Measurements from ENCODE around the gene OR6B2.
"Not testable (repeated sequence)": the region's sequence is repeated elsewhere in the genome, so short reads cannot be mapped to it uniquely, and the experiment has no call there.

OR6B2 gene

DNA sequence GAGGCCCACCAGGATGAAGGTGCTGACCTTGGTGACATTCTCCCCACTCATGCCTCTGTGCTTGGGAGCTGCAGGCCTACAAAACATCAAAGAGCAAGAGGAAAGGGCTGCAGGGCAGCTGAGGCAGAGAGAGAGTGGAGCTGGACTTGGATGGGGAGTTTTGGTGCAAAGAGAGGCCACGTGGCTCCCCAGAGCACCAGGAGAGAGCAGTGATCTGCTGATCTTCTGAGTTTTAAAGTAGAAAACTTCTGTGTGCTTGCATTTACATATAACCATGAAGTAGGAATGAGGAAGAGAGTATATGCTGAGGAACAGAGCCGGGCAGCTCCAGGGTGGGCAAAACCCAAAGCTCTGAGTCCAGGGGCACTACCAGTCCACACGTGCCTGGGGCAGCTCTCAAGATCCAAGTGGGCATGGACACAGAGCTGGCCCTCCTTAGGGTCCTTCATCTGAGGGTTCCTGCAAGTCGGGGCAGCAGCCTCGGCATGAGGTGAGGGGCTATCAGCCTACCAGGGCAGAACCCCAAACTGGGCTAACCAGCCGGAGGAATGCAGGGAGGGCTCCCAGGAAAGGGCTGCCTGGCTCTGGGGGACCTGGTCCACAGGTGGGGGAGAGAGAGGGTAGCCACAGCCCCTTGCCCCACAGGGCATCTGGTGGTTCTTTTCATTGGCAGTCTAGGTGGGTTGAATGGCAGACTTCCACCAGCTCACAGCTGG lies at the start of gene OR6B2:
OR6B2 (minus strand) TSS at position 51 of the 716 bp plus-strand sequence; CDS start at position 51, 0 bp downstream.
- no peak for DNase-seq

DNA sequence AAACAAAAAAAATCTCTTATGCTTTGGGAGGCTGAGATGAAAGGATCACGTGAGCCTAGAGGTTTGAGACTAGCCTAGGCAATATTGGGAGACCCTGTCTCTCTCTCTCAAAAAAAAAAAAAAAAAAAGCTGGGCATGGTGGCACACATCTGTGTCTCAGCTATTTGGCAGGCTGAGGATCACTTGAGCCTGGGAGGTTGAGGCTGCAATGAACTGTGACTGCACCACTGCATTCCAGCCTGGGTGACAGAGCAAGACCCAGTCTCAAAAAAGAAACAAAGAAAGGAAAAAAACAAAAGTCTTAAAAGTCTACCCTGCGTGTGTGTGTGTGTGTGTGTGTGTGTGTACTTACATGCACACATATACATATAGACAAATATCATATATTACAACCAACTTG lies 48.4 kb upstream of the OR6B2 start:
- DNase-seq = no peak

DNA sequence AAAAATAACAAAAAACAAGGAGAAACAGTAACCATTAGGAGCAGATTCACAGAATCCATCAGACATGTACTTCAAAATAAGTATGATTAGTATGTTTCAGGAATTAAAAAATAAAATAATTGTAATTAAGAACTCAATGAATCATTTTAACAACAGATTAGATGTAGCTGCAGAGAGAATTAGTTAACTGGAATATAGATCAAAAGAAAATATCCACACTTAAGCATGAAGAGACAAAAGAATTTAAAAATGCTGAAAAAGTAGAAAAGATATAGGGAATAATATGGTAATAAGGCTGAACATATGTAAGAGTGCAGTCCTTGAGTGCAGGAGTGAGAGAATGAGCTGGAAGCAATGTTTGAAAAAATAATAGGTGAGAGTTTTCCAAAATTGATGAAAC lies 47.2 kb upstream of the OR6B2 start:
- no peak for DNase-seq

DNA sequence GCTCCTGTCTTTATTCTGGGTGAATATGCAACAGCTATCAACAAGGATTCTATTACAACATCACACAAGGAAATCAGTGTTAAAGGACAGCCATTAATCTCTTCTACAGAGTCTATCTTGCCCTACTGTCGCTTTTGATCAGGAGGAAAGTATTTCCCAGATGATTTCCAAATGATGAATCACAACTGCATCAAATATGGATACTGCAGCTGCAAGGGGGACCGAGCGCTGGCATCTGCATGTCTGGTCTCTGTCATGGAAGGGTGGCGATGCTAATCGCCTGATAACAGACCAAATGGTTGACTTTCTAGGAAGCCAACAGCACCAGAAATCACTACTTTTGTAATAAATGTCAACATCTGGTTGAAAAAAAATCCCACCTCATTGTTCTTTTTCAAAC lies 44.3 kb upstream of the OR6B2 start:
- DNase-seq = no peak

DNA sequence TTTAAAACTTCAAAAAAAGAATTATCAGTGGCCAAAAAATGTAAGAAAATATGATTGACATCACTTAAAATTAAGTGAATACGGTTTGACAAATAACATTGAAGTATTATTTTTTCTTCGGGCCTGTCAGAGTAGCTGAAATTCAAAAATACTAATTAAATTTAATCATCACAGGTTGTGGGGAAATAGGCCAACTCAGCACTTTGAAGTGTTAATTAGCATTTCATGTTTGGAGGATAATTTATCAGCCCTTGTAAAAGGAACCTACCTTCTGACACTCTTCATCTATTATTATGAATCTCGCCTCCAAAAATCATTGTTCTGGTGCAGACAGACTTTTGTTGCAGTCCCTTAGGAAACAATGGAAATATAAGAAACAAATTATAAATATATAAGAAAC lies 40.7 kb upstream of the OR6B2 start:
- DNase-seq = no peak

DNA sequence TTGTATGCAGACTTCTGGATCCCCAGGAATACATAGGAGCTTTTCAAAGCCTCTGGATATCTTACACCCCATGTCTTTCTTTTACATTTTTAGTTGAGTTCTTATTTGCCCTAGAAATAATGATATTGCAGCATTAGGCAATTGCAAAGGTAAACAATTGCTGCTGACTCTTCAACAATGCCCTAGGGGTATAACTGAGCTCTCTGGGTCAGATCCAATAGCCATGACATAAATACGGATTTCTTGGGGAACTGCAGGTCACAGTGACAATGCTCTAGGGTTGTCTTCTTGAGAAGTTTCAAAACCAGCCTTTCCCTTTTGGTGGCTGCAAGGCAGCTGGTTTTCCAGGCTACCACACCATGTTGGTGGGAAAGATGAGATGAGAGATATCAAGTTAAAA lies 39.6 kb upstream of the OR6B2 start:
- no peak for DNase-seq

DNA sequence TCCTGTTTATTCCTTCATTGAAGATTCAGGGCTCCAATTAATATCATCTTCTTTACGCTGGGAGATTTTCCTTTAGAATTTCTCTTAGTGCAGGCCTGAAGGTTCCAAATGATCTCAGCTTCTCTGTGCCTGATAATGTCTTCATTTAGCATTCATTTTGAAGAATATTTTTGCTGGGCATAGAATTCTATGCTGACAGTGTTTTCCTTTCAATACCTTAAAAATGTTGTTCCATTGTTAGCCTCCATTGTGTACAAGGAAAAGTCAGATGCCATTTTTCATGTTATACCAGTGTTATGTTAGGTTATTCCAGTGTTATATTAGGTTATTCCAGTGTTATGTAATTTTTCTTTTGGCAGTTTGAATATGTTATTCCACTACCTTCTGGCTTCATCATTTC lies 38.0 kb upstream of the OR6B2 start:
- DNase-seq = no peak

DNA sequence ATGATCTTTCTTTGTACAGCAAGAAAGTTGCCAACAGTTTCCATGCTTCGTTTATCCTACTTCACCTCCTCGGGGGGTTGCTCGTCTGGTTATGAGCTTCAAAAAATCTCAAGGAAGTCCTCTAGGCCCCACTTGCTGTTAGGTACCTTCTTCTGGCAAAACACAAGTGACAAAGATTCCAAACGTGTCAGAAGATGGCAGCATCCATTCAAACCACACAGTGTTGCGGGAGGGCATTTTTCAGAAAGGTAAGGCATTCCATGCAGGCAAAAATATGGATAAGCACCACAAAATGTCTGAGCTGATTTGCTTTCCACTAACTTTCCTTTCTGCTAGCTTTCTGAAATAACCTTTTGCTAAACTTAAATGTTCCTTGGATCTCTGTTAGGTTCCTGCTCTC lies 36.3 kb upstream of the OR6B2 start:
- no peak for DNase-seq

DNA sequence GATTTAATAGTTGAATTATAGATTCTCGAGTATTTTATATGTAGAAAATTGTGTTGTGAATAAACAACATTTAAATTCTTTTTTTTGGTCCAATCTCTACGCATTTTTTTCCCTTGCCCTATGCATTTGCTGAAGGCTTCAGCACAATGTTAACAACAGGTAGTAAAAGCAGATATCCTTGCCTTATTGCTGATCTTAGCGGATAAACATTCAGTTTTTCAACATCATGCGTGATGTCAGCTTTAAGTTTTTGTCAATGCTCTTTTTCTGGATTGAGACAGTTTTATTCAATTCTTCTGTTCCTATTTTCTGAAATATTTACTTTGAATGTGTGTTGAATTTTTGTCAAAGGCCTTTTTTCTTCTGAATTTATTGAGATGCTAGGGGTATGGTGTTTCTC lies 34.7 kb upstream of the OR6B2 start:
- DNase-seq = no peak

DNA sequence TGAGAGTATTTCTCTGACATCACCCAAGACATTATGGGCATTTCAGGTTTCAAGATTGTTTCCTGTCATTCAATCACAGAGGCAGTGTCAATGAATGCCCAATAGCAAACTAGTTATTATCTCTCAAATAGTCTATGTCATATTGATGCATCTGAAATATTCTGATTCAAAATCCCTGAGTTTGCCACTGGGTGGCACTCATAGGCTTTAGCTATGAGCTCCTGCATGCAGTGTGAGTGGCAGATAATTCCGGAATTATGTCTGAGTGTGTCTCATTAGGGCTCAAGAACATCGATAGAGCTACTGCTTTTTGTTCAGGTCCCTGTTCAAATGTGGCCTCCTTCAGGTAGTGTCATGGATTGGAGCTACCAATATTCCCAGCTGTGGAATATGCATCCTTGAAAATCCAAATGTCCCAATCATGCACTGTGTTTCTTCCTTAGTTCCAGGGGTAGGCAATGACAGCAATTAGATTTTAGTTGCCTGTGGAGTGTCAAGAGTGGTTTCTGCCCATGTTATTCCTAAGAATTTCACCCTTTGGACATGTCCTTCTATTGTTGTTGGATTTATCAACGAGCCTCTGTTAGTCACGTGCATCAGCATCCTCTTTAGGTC lies 30.9 kb upstream of the OR6B2 start:
- DNase-seq = peak; percentile 78

DNA sequence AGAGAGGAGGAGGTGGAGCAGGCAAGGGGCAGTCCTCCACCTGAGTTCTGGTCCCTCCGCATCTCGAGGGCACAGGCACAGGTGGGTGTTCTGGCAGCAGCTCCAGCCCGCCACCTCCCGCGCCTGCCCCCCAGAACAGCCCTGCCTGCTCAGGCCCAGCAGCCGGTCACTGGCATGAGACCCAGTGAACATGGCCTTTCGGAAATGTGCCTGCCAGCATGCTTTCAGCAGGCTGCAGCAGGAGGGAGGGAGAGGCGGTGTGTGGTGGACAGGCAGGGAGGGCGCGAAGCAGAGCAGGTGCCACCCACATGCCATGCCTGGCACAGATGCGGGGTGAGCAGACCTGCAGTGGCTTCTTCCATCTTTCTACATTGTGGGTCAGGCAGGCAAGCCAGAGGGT lies 26.4 kb upstream of the OR6B2 start:
- no peak for DNase-seq

DNA sequence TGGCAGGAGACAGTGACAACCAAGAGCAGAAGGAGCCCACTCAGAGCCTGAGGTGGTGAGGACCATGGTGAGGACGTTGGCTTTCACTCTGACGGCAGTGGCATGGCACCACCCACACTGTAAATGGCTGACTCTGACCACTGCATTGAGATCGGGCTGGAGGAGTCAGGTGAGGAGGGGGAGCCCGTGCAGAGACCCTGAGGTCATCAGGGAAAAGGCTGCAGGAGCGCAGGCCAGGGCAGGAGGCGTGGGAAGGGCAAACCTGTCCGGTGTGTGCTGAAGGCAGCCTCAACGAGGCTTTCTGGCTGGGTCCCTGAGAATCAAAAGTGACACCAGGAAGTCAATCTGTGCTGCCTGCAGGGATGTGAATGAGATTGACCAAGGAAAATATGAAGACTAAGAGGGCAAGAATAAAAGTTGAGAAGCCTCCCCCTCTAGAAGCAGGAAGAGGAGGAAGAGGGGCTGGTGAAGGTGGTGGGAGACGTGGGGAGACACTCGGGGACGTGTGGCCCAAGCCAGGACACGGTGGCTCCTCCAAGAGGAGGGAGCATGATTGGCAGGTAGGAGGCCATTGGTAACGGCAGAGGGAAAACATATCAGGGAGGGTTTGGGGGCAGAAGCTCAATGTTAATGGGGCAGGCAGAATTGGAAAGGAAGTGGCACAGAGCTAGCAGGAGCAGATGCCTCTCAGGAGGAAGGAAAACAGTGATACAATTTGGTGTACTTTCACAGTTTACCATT lies 25.1 kb upstream of the OR6B2 start:
- no peak for DNase-seq

DNA sequence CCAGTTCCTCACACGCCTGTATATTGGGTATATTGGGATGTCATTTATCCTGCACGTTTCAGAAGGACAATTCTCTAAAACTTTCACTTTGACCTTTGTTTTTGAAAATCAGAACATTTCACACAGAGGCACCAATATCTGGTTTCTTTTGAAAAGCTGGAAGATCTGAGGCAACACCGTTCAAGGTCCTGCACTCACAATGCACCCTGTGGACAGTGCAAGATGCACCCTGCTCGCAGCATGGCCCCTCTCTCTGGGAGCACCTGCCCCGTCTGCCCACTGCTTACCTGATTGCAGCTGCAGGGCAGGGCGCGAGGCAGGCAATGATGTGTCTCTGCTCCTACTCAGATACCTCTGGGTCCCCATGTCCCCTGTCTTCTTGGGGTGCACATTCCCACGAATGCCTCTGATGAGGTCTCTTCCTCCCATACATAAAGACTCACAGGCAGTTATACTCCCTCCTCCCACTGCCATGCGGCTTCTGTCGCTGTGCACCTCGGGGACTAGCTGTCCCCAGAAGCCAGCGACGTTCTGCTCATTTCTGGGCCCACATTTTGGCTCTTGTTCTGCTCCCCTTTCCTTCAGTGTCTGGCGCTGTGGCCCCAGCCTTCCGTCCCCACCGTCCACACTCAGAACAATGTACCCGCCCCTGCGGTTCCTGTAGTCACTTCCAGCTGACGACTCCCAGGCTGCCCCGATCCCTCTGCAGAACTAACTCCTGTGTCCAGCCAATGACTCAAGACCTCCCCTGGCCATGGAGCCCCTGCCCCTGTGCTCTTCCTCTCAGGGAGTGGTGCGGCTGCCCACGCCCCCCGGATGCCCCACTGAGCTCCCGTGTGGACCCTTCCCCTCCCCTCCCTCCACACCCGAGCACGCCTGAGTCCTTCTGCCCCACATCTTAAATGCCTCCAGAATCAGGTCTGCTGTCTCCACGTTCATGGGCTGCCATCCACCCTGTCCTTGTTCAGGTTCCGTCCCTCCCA lies 23.2 kb upstream of the OR6B2 start, which contains the start of gene OR6B3:
OR6B3 (minus strand) TSS at position 349 of the 983 bp plus-strand sequence.
- DNase-seq = no peak

DNA sequence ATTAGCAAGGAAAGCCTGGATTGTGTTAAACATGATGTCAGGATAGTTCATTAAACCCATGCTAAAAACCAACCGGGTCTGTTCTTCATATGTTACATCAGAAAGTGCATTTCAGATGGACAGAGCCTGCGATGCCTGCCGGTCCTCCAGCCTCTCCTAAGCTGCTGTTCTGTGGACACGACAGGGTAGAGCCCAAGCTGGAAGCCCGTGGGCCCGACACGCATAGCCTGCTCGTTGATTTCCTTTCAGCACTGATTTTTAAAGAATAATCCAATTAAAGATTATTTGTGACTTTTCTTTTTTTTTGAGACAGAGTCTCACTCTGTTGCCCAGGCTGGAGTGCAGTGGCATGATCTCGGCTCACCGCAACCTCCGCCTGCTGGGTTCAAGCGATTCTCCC lies 22.3 kb upstream of the OR6B2 start:
- DNase-seq = no peak

DNA sequence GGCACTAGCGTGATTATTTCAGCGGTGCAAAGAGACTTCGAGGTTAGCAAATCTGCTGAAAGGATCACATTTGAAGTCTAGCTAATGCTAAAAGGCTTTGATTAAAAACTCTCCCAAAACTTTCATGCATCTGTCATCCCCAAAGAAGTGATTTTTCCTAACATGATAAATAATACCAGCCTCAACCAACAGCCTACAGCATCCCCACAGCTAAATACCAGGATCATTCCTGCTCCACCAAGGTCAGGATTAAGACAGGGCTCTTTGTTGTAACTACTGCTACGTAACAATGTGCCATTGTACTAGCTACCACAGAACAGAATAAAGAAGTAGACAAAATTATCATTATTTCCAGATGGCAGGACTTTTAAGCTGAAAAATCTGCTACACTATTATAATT lies 21.5 kb upstream of the OR6B2 start:
- no peak for DNase-seq

DNA sequence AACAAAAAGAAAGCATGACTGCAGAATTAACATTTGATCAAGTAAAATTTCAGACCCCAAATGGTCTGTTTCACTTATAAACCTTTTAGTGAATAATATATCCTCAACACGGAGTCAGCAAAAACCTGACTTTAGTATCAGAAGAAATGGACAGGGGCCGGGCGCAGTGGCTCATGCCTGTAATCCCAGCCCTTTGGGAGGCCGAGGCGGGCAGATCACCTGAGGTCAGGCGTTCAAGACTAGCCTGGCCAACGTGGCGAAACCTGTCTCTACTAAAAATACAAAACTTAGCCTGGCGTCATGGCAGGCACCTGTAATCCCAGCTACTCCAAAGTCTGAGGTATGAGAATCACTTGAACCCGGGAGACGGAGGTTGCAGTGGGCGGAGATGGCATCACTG lies 20.0 kb upstream of the OR6B2 start:
- DNase-seq = no peak

DNA sequence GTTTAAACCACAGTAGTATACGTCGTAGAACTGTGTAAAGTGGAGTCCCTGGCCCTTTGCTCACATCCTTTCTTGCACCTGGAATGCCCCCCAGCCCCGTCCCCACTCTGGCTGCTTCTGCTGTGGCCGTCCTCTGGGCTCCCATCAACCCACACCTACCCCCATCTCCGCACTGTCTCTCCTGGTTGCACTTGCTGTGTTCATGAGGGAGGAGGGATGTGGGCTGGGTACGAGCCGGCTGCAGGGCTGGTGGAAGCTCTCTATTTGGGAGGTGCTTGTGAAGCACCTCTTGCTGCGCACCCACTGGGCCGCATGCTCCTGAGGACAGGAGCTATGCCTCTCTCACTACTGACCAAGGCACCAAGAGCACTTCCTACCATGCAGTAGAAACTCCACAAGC lies 18.0 kb upstream of the OR6B2 start:
- DNase-seq = no peak

DNA sequence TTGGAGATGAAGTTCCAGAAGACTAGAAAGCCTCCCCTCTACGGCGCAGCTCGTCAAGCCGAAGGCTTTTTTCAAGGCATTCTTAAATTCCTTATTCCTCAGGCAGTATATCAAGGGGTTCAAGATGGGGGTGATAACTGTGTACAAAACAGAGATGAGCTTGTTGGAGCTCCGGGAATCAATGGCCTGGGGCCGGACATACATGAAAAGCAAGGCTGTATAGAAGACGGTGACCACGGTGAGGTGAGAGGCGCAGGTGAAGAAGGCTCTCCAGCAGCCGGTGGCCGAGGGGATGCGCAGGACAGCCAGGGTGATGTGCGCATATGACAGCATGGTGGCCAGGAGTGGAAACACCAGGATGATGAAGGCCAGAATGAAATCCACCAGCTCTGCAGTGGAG lies 14.9 kb upstream of the OR6B2 start:
- no peak for DNase-seq

DNA sequence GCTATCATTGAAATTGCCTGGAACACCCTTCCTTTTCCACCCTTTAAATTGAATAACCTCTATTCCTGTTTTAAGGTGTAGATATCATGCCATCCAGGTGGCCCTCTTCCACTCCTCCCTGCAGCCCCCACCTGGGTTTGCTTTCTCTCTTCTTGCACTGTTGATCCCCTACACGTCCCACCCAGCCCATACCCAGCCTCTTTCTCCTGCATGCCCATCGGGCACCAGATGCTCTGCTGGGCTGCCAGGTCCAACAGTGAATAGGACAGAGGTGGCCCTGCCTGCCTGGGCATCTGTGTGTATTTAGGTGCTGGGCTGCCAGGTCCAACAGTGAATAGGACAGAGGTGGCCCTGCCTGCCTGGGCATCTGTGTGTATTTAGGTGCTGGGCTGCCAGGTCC lies 13.9 kb upstream of the OR6B2 start:
- not testable (repeated sequence) for DNase-seq

DNA sequence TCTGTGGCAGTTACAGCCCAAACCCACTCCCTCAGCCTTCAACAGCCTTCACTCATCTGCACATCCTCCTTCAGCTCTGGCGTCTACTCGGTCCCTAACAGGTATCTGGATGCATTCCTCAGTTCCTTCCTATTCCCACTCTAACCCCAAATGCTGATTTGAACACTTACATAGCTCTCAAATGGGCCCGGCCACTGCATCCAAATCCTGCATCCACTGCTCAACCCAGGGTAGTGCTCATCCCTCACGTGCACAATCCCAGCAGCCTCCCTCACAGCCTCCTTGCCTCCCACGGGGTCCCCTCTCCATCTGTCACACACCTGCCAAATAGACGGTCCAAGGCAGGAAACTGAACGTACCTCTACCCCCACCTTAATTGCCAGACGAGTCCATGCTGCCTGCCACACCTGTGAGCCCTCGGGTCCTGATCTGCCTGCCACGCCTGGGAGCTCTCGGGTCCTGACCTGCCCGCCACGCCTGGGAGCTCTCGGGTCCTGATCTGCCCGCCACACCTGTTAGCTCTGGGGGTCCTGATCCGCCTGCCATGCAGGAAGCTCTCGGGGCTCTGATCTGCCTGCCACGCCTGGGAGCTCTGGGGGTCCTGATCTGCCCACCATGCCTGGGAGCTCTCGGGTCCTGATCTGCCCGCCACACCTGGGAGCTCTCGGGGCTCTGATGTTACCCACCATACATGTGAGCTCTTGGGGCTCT lies 13.2 kb upstream of the OR6B2 start:
- no peak for DNase-seq

DNA sequence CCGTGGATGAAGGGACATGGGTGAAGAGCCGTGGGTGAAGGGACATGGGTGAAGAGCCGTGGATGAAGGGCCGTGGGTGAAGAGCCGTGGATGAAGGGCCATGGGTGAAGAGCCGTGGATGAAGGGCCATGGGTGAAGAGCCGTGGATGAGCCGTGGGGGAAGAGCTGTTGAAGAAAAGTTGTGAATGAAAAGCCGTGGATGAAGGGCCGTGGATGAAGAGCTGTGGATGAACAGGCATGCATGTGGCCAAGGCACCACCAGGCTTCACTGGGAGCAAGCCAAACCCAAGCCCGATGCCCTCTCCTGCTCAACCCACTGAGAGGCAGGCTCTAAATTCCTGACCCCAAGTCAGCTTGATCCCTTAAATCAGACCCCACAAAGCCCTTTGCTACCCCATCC lies 12.5 kb upstream of the OR6B2 start:
- no peak for DNase-seq

DNA sequence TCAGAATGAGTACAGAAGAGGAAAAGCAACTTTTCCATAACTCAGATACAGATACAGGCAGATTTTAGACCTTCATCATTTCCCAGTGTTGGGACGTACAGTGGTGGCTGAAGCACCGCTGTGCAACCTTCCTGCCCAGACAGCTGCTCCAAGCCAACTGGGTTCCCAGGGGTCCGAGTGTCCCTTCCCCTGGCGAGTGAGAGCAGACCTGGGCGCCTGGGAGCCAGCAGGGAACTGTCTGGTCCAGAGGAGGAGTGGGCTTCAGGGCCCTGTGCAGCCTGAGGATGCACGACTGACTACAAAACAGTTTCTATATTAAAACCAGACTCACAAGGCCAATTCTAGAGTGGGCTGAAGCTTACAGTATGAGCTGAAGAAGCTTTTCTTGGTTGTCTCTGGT lies 11.1 kb upstream of the OR6B2 start:
- DNase-seq = no peak

All from hematopoietic multipotent progenitor cell treated with erythropoietin and hydrocortisone succinate and interleukin-3 and kit ligand, for 4 days (in vitro differentiated cells).